AG09309 (cell line): Measurements from ENCODE around the gene NXPH2.
A peak's percentile ranks its signal among the peaks of the same experiment; 100 is the strongest.

ENCODE experiments used
- DNase-seq: peaks from one replicate; pipeline ENCODE4 v3.0.0-alpha.2; 2010; ENCODE audit warnings: low read depth
- H3K4me3 ChIP-seq: 2 replicates; pipeline ENCODE4 v1.5.1; 2011; ENCODE audit warnings: mild to moderate bottlenecking, low read depth, low read length, moderate library complexity; ENCODE audit not compliant: control insufficient read depth
- CTCF ChIP-seq: IDR thresholded peaks from 2 replicates; pipeline ENCODE4 v1.5.1; 2011; ENCODE audit warnings: mild to moderate bottlenecking, low read depth, low read length, inconsistent platforms; ENCODE audit not compliant: insufficient read depth, control insufficient read depth; ENCODE audit errors: missing control alignments

NXPH2 gene

GRCh38 chr2:138779781-138780445 is at the start of gene NXPH2:
NXPH2 (minus strand) TSS chr2:138780390; CDS start chr2:138780241, 149 bp downstream.
- no peak within 1 kb of the TSS for H3K4me3 ChIP-seq
- TF ChIP-seq CTCF = no peak
- DNase-seq = no peak

- DNase-seq = no peak
- no peak overlapping the region for H3K4me3 ChIP-seq
- TF ChIP-seq CTCF = no peak
These were observed 49.2 kb upstream of the NXPH2 start for GRCh38 chr2:138829326-138829919.

- no peak overlapping the region for H3K4me3 ChIP-seq
- peak; percentile 71 for TF ChIP-seq CTCF
- peak; percentile 35 for DNase-seq
These were observed 47.4 kb upstream of the NXPH2 start for GRCh38 chr2:138827426-138828054.

- H3K4me3 ChIP-seq = no peak overlapping the region
- TF ChIP-seq CTCF = no peak
- no peak for DNase-seq
These were observed 43.5 kb upstream of the NXPH2 start for GRCh38 chr2:138823666-138824065.

GRCh38 chr2:138819964-138820363 is 39.8 kb upstream of the NXPH2 start:
- no peak for TF ChIP-seq CTCF
- no peak overlapping the region for H3K4me3 ChIP-seq
- DNase-seq = no peak

- no peak for TF ChIP-seq CTCF
- H3K4me3 ChIP-seq = no peak overlapping the region
- no peak for DNase-seq
These were observed 38.4 kb upstream of the NXPH2 start for GRCh38 chr2:138818556-138818955.
